ENCODE measurements around the gene DSTYK. TPM values are rescaled to one million over a fixed set of nuclear protein-coding genes. Genes with fewer than 3 reads are reported as not detected.
"Not testable (repeated sequence)": the region's sequence is repeated elsewhere in the genome, so short reads cannot be mapped to it uniquely, and the experiment has no call there.

The DSTYK gene
- total RNA-seq, 1 experiment from 2014 or later, result 4.4 TPM

GRCh38 chr1:205171369-205171768, 40.1 kb downstream of the DSTYK start:
- no peak for DNase-seq (ENCODE audit: low read depth)

GRCh38 chr1:205170532-205171269, 40.8 kb downstream of the DSTYK start:
- DNase-seq (ENCODE audit: low read depth), result no peak

- no peak for DNase-seq (ENCODE audit: low read depth)
Measured at GRCh38 chr1:205169248-205169647, 42.3 kb downstream of the DSTYK start.

- DNase-seq (ENCODE audit: low read depth), result peak; percentile 5
Measured at GRCh38 chr1:205168291-205168690, 43.2 kb downstream of the DSTYK start.

- DNase-seq (ENCODE audit: low read depth), result peak; percentile 39
Measured at GRCh38 chr1:205162301-205162700, 49.2 kb downstream of the DSTYK start.

- DNase-seq (ENCODE audit: low read depth), result no peak
Measured at GRCh38 chr1:205161076-205161475, 50.4 kb downstream of the DSTYK start.

- no peak for DNase-seq (ENCODE audit: low read depth)
Measured at GRCh38 chr1:205158048-205158616, 53.4 kb downstream of the DSTYK start.

GRCh38 chr1:205155665-205156377, 55.7 kb downstream of the DSTYK start:
- not testable (repeated sequence) for DNase-seq (ENCODE audit: low read depth)

GRCh38 chr1:205152505-205152904, 59.0 kb downstream of the DSTYK start:
- DNase-seq (ENCODE audit: low read depth), result no peak

GRCh38 chr1:205150651-205151428, 60.7 kb downstream of the DSTYK start:
- no peak for DNase-seq (ENCODE audit: low read depth)

- peak; percentile 68 for DNase-seq (ENCODE audit: low read depth)
Measured at GRCh38 chr1:205147191-205147835, 64.2 kb downstream of the DSTYK start.

GRCh38 chr1:205144751-205145150, 66.8 kb downstream of the DSTYK start:
- peak; percentile 44 for DNase-seq (ENCODE audit: low read depth)

- DNase-seq (ENCODE audit: low read depth), result no peak
Measured at GRCh38 chr1:205144046-205144720, 67.3 kb downstream of the DSTYK start.

GRCh38 chr1:205142102-205142469, 69.4 kb downstream of the DSTYK start:
- no peak for DNase-seq (ENCODE audit: low read depth)

GRCh38 chr1:205141236-205142101, 70.0 kb downstream of the DSTYK start:
- peak; percentile 68 for DNase-seq (ENCODE audit: low read depth)

GRCh38 chr1:205140113-205140512, 71.4 kb downstream of the DSTYK start:
- no peak for DNase-seq (ENCODE audit: low read depth)

GRCh38 chr1:205137901-205138300, 73.6 kb downstream of the DSTYK start:
- no peak for DNase-seq (ENCODE audit: low read depth)

GRCh38 chr1:205133287-205133686, 78.2 kb downstream of the DSTYK start:
- no peak for DNase-seq (ENCODE audit: low read depth)

- no peak for DNase-seq (ENCODE audit: low read depth)
Measured at GRCh38 chr1:205129447-205130029, 82.0 kb downstream of the DSTYK start.

GRCh38 chr1:205128050-205128449, 83.5 kb downstream of the DSTYK start:
- DNase-seq (ENCODE audit: low read depth), result no peak

Measured in RPMI7951 (cell line).